Panc1 (cell line): ENCODE data around the gene NFATC2. TPM values are rescaled to one million over a fixed set of nuclear protein-coding genes. Genes with fewer than 3 reads are reported as not detected.

Experiments used
- ATAC-seq: fragments of 200-7000 bp; cut with Tn5 transposase; 2 replicates; pipeline ENCODE4 v1.9.1; 2020; ENCODE audit warnings: mild to moderate bottlenecking, moderate library complexity
- BruUV-seq: library from RNA; stranded (reverse); fragments of 400-500 nt; replicated peaks from 2 replicates; lab custom pipeline; 2021; lab: Mats Ljungman, UMichigan
- CTCF ChIA-PET: fragments of 300-600 bp; sonication (Branson Sonifier 250); formaldehyde crosslinking; loops from one replicate; lab custom pipeline; 2022; ENCODE audit warnings: antibody characterized with exemption; lab: Charles Lee
- POLR2A ChIA-PET: fragments of 300-600 bp; sonication (Branson Sonifier 250); formaldehyde crosslinking; loops from one replicate; lab custom pipeline; 2022; ENCODE audit warnings: antibody characterized with exemption; lab: Charles Lee
- DNase-seq: peaks from one replicate; pipeline ENCODE4 v3.0.0-alpha.2; 2010; ENCODE audit warnings: low read depth, low spot score
- H3K27ac ChIP-seq: 2 replicates; pipeline ENCODE4 v1.5.1; 2011; ENCODE audit warnings: mild to moderate bottlenecking, low read length, inconsistent platforms
- H3K27me3 ChIP-seq: fragments of 200-500 bp; sonication (Bioruptor generic); 2 replicates; pipeline ENCODE4 v1.6.0; 2014; ENCODE audit warnings: low read length, inconsistent platforms; ENCODE audit not compliant: control insufficient read depth, insufficient read depth
- H3K36me3 ChIP-seq: fragments of 200-500 bp; sonication (Bioruptor generic); 2 replicates; pipeline ENCODE4 v1.5.1; 2014; ENCODE audit warnings: inconsistent platforms, mild to moderate bottlenecking, low read length, moderate library complexity; ENCODE audit not compliant: control insufficient read depth, insufficient read depth
- H3K4me1 ChIP-seq: 2 replicates; pipeline ENCODE4 v1.5.1; 2011; ENCODE audit warnings: inconsistent platforms, mild to moderate bottlenecking, low read length, moderate library complexity; ENCODE audit not compliant: control insufficient read depth, insufficient read depth
- H3K4me3 ChIP-seq, 2 experiments: 2 replicates each; pipeline ENCODE4 v1.5.1; 2011 to 2012; ENCODE audit warnings: low read depth in 2 of 2, low read length in 2 of 2, mild to moderate bottlenecking in 2 of 2, inconsistent platforms in 1 of 2, moderate library complexity in 1 of 2
- H3K9me3 ChIP-seq: fragments of 200-500 bp; sonication (Bioruptor generic); 2 replicates; pipeline ENCODE4 v1.5.1; 2014; ENCODE audit warnings: low read depth, mild to moderate bottlenecking, inconsistent platforms, low read length, moderate library complexity; ENCODE audit not compliant: control insufficient read depth, insufficient read depth
- POLR2AphosphoS5 ChIP-seq: IDR thresholded peaks from 2 replicates; pipeline ENCODE4 v1.6.1; 2012; ENCODE audit warnings: mild to moderate bottlenecking, low read depth, low read length, moderate library complexity
- SIN3A ChIP-seq: IDR thresholded peaks from 2 replicates; pipeline ENCODE4 v1.6.1; 2012; ENCODE audit warnings: low read depth, mild to moderate bottlenecking, low read length, moderate library complexity, borderline replicate concordance; ENCODE audit not compliant: insufficient read depth
- TCF7L2 ChIP-seq: IDR thresholded peaks from 2 replicates; pipeline ENCODE4 v1.6.1; 2011; ENCODE audit warnings: mild to moderate bottlenecking, low read depth, low read length, inconsistent platforms
- in situ Hi-C: cut with HindIII; loops from 2 replicates; pipeline ENCODE4 v1.10.0; 2016; ENCODE audit warnings: low sequenced_read_pairs, low pct_unique_long_range_greater_than_20kb
- intact Hi-C: fragments of 100-400 bp; cut with micrococcal nuclease; formaldehyde crosslinking; loops from one replicate; pipeline ENCODE4 v1.10.0; 2022; ENCODE audit not compliant: unreplicated experiment
- total RNA-seq: library from RNA; stranded (reverse); gene quantifications from one replicate; pipeline ENCODE4 v1.2.1, GENCODE V29; 2021; ENCODE audit not compliant: unreplicated experiment
- TF ChIP-seq, protein P1 (sequence below): fragments of 450-650 bp; IDR thresholded peaks from 2 replicates; pipeline ENCODE4 v1.5.1; 2017; ENCODE audit warnings: mild to moderate bottlenecking
- TF ChIP-seq, protein P2 (sequence below), 2 experiments: IDR thresholded peaks; 2 replicates each; pipeline ENCODE4 v1.6.1; 2011 to 2012; ENCODE audit warnings: low read depth in 2 of 2, control low read depth in 1 of 2, low read length in 1 of 2, mild to moderate bottlenecking in 1 of 2, moderate library complexity in 1 of 2; ENCODE audit not compliant: insufficient read depth in 1 of 2

Gene NFATC2
- total RNA-seq, 1 experiment from 2014 or later = 10.6 TPM

DNA sequence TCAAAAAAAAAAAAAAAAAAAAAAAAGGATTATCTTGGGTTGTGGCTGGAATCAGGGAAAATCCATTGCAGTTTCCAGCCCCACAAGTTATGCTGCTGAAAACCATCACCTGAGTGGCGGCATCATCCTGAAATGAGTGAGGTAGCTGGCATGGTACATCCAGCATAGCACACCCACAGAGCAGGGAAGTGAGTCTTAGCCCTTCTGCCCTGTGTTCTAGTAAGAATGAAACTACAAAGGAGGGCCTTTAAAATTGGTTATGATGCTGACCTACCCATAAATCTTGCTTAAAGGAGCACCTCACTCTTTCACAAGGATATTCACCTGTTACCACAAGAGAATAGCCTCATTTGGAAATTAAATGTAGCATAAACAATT is 119.2 kb downstream of the NFATC2 start:
- TF ChIP-seq, protein P1, sequence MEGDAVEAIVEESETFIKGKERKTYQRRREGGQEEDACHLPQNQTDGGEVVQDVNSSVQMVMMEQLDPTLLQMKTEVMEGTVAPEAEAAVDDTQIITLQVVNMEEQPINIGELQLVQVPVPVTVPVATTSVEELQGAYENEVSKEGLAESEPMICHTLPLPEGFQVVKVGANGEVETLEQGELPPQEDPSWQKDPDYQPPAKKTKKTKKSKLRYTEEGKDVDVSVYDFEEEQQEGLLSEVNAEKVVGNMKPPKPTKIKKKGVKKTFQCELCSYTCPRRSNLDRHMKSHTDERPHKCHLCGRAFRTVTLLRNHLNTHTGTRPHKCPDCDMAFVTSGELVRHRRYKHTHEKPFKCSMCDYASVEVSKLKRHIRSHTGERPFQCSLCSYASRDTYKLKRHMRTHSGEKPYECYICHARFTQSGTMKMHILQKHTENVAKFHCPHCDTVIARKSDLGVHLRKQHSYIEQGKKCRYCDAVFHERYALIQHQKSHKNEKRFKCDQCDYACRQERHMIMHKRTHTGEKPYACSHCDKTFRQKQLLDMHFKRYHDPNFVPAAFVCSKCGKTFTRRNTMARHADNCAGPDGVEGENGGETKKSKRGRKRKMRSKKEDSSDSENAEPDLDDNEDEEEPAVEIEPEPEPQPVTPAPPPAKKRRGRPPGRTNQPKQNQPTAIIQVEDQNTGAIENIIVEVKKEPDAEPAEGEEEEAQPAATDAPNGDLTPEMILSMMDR = no peak
- TF ChIP-seq POLR2AphosphoS5 (no peak), SIN3A (no peak), TCF7L2 (no peak)
- TF ChIP-seq, protein P2, sequence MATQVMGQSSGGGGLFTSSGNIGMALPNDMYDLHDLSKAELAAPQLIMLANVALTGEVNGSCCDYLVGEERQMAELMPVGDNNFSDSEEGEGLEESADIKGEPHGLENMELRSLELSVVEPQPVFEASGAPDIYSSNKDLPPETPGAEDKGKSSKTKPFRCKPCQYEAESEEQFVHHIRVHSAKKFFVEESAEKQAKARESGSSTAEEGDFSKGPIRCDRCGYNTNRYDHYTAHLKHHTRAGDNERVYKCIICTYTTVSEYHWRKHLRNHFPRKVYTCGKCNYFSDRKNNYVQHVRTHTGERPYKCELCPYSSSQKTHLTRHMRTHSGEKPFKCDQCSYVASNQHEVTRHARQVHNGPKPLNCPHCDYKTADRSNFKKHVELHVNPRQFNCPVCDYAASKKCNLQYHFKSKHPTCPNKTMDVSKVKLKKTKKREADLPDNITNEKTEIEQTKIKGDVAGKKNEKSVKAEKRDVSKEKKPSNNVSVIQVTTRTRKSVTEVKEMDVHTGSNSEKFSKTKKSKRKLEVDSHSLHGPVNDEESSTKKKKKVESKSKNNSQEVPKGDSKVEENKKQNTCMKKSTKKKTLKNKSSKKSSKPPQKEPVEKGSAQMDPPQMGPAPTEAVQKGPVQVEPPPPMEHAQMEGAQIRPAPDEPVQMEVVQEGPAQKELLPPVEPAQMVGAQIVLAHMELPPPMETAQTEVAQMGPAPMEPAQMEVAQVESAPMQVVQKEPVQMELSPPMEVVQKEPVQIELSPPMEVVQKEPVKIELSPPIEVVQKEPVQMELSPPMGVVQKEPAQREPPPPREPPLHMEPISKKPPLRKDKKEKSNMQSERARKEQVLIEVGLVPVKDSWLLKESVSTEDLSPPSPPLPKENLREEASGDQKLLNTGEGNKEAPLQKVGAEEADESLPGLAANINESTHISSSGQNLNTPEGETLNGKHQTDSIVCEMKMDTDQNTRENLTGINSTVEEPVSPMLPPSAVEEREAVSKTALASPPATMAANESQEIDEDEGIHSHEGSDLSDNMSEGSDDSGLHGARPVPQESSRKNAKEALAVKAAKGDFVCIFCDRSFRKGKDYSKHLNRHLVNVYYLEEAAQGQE (IDR thresholded peaks at IDR 0.05; ENCODE audit: insufficient read depth in 1 of 2, low read depth in 2 of 2, low read length in 1 of 2) = no peak
- Histone ChIP-seq H3K27me3 (no peaks in the 10 kb centered on the region), H3K36me3 (no peaks in the 10 kb centered on the region), H3K4me3 (no peak overlapping the region), H3K27ac (no peak overlapping the region), H3K9me3 (no peaks in the 10 kb centered on the region), H3K4me1 (no peaks in the 10 kb centered on the region)
- intact Hi-C loops (no loop called here), in situ Hi-C loops (no loop called here)
- no peak for DNase-seq
- POLR2A ChIA-PET = no interaction called here
- CTCF ChIA-PET = interaction anchor here (0.8 kb wide), 1 partner anchor 38 kb away, joined by 3 read pairs; no protein-coding TSS in a partner anchor
- ATAC-seq = no peak
- no TSS peak for BruUV-seq

DNA sequence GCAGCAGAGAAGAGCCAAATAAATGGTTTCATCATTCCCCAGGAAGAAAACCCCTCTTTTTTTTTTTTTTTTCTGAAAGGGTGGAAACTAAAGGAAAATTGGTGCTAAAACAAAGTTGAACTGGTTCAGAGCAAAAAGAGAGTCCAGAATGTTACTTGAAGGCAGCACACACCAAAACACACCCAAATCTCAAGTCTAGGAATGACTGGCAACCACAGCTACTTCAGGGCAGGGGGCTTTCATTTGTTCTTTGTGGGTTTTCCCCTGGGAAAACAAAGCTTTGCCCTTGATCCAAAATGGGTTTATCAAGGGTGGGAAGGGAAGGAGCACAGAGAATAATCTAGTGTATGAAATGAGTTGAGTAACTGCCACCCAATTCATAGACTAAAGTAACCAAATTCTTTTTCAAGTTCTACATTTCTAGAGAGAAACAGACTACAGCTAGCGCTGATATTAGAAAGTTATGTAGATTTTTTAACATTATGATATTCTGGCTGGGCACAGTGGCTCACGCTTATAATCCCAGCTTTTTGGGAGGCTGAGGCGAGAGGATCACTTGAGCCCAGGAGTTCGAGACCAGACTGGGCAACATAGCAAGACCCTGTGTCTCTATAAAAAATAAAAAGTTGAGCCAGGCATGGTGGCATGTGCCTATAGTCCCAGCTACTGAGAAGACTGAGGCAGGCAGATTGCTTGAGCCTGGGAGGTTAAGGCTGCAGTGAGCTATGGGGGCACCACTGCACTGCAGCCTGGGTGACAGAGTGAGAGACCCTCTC is 119.8 kb downstream of the NFATC2 start:
- no TSS peak for BruUV-seq
- ATAC-seq (no peak), DNase-seq (no peak)
- in situ Hi-C loops = no loop called here
- Histone ChIP-seq H3K4me3 (no peak overlapping the region), H3K36me3 (no peaks in the 10 kb centered on the region), H3K9me3 (no peaks in the 10 kb centered on the region), H3K27ac (no peak overlapping the region), H3K27me3 (no peaks in the 10 kb centered on the region), H3K4me1 (no peaks in the 10 kb centered on the region)
- ChIA-PET POLR2A (no interaction called here), CTCF (interaction anchor here (0.8 kb wide), 1 partner anchor 37 kb away, joined by 3 read pairs; no protein-coding TSS in a partner anchor)
- TF ChIP-seq SIN3A (no peak), POLR2AphosphoS5 (no peak), TCF7L2 (no peak)
- TF ChIP-seq, protein P1 = no peak
- TF ChIP-seq, protein P2 (IDR thresholded peaks at IDR 0.05; ENCODE audit: insufficient read depth in 1 of 2, low read depth in 2 of 2, low read length in 1 of 2) = no peak
- intact Hi-C loops = no loop called here
